SK-N-SH treated with all-trans-retinoic acid at 6 μM for 48 hours (cell line): ENCODE data around the gene SLC22A17.

Experiments
- ATAC-seq: fragments of 200-7000 bp; cut with Tn5 transposase; 3 replicates; pipeline ENCODE4 v1.9.1; 2020; ENCODE audit warnings: mild to moderate bottlenecking, moderate library complexity
- ARNTL ChIP-seq: fragments of 450-650 bp; formaldehyde crosslinking; IDR thresholded peaks from 2 replicates; pipeline ENCODE4 v1.5.0; 2020; ENCODE audit warnings: low read depth, mild to moderate bottlenecking, moderate library complexity, borderline replicate concordance
- BACH2 ChIP-seq: fragments of 250-450 bp; sonication (Bioruptor Pico); IDR thresholded peaks from 2 replicates; pipeline ENCODE4 v1.9.0; 2021; ENCODE audit warnings: mild to moderate bottlenecking, borderline replicate concordance
- CREB5 ChIP-seq: fragments of 250-450 bp; sonication (Bioruptor Pico); IDR thresholded peaks from 2 replicates; pipeline ENCODE4 v1.5.1; 2020; ENCODE audit warnings: low read depth, mild to moderate bottlenecking, moderate library complexity
- ESRRG ChIP-seq: fragments of 250-450 bp; sonication (Bioruptor Pico); IDR thresholded peaks from 2 replicates; pipeline ENCODE4 v1.6.1; 2021; ENCODE audit warnings: mild to moderate bottlenecking
- GLIS3 ChIP-seq: fragments of 250-450 bp; sonication (Bioruptor Pico); IDR thresholded peaks from 2 replicates; pipeline ENCODE4 v1.5.0; 2020; ENCODE audit warnings: mild to moderate bottlenecking, moderate library complexity
- ISL1 ChIP-seq: fragments of 250-450 bp; sonication (Bioruptor Pico); IDR thresholded peaks from 2 replicates; pipeline ENCODE4 v2.1.2; 2022; ENCODE audit warnings: mild to moderate bottlenecking, moderate library complexity
- PPARA ChIP-seq: fragments of 250-450 bp; sonication (Bioruptor Pico); IDR thresholded peaks from 2 replicates; pipeline ENCODE4 v1.5.0; 2020; ENCODE audit warnings: mild to moderate bottlenecking, borderline replicate concordance
- RARB ChIP-seq: fragments of 250-450 bp; sonication (Bioruptor Pico); IDR thresholded peaks from 2 replicates; pipeline ENCODE4 v1.8.0; 2021; ENCODE audit warnings: mild to moderate bottlenecking, moderate library complexity
- SNAI2 ChIP-seq: fragments of 250-450 bp; sonication (Bioruptor Pico); IDR thresholded peaks from 2 replicates; pipeline ENCODE4 v1.5.0; 2020; ENCODE audit warnings: mild to moderate bottlenecking, moderate library complexity
- TCF4 ChIP-seq: fragments of 250-450 bp; sonication (Bioruptor Pico); IDR thresholded peaks from 2 replicates; pipeline ENCODE4 v1.8.0; 2021; ENCODE audit warnings: mild to moderate bottlenecking, moderate library complexity, borderline replicate concordance
- TOX ChIP-seq: fragments of 250-450 bp; sonication (Bioruptor Pico); IDR thresholded peaks from 2 replicates; pipeline ENCODE4 v1.8.0; 2021; ENCODE audit warnings: mild to moderate bottlenecking, moderate library complexity, borderline replicate concordance
- TSHZ2 ChIP-seq: fragments of 250-450 bp; sonication (Bioruptor Pico); IDR thresholded peaks from 2 replicates; pipeline ENCODE4 v1.5.0; 2020; ENCODE audit warnings: mild to moderate bottlenecking, moderate library complexity
- ZC3H10 ChIP-seq: fragments of 250-450 bp; sonication (Bioruptor Pico); IDR thresholded peaks from 2 replicates; pipeline ENCODE4 v1.5.1; 2021; ENCODE audit warnings: mild to moderate bottlenecking, moderate library complexity
- ZFP3 ChIP-seq: fragments of 250-450 bp; sonication (Bioruptor Pico); IDR thresholded peaks from 2 replicates; pipeline ENCODE4 v1.5.0; 2020; ENCODE audit warnings: mild to moderate bottlenecking, moderate library complexity
- ZNF565 ChIP-seq: fragments of 450-650 bp; formaldehyde crosslinking; conservative IDR thresholded peaks from 2 replicates; pipeline ENCODE4 v1.5.0; 2020; ENCODE audit warnings: low read depth, mild to moderate bottlenecking, moderate library complexity
- ZNF70 ChIP-seq: fragments of 450-650 bp; formaldehyde crosslinking; IDR thresholded peaks from 2 replicates; pipeline ENCODE4 v1.5.0; 2020; ENCODE audit warnings: mild to moderate bottlenecking, moderate library complexity
- ZNF8 ChIP-seq: fragments of 450-650 bp; formaldehyde crosslinking; IDR thresholded peaks from 2 replicates; pipeline ENCODE4 v1.5.0; 2020; ENCODE audit warnings: mild to moderate bottlenecking, moderate library complexity
- TF ChIP-seq, protein P1 (sequence below): fragments of 250-450 bp; sonication (Bioruptor Pico); IDR thresholded peaks from 2 replicates; pipeline ENCODE4 v1.5.1; 2021; ENCODE audit warnings: mild to moderate bottlenecking, moderate library complexity
- TF ChIP-seq, protein P2 (sequence below): fragments of 250-450 bp; sonication (Bioruptor Pico); IDR thresholded peaks from 2 replicates; pipeline ENCODE4 v1.8.0; 2021; ENCODE audit warnings: low read depth, mild to moderate bottlenecking, moderate library complexity, borderline replicate concordance

SLC22A17 gene

DNA sequence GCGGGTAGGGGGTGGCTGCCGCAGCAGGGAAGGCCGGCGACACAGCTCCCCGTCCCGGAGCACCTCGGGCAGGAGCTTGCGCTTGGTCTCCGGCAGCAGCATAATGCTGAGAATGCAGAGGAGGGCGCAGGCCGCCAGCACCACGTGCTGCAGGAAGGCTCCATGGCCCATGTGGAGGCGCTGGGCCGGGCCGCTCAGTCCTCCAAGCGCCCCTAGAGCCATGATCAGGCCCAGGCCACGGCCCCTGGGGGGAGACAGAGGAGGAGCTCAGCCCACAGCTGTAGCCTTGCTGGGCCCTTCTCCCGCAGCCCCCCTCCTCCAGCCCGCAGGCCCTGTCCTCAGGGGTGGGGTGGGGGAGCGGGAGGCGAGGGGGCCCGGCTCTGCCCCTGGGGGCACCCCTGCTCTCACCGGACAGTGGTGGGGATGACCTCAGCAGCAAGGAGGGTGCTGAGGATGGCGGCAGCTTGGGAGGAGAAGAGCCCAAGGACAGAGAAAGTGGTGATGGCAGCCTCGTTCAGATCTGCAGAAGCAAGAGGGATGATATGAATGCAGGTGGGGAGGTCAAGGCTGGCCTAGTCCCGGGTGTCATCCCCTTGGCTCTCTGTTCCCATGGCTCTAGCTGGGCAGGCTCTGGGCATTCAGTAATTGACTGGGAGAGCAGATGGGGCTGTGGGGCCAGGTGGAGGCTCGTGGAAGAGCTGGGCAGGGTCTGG, 5.8 kb downstream of the SLC22A17 start:
- no peak for ATAC-seq
- TF ChIP-seq TCF4 (no peak), PPARA (CRISPR knock-in tag) (no peak), ZNF70 (CRISPR knock-in tag) (no peak), CREB5 (CRISPR knock-in tag) (no peak), ARNTL (CRISPR knock-in tag) (no peak), SNAI2 (CRISPR knock-in tag) (no peak), RARB (CRISPR knock-in tag) (no peak), ISL1 (CRISPR knock-in tag) (no peak), TOX (CRISPR knock-in tag) (no peak), GLIS3 (CRISPR knock-in tag) (no peak), ZNF565 (no peak)
- TF ChIP-seq, protein P1, sequence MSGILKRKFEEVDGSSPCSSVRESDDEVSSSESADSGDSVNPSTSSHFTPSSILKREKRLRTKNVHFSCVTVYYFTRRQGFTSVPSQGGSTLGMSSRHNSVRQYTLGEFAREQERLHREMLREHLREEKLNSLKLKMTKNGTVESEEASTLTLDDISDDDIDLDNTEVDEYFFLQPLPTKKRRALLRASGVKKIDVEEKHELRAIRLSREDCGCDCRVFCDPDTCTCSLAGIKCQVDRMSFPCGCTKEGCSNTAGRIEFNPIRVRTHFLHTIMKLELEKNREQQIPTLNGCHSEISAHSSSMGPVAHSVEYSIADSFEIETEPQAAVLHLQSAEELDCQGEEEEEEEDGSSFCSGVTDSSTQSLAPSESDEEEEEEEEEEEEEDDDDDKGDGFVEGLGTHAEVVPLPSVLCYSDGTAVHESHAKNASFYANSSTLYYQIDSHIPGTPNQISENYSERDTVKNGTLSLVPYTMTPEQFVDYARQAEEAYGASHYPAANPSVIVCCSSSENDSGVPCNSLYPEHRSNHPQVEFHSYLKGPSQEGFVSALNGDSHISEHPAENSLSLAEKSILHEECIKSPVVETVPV = no peak

DNA sequence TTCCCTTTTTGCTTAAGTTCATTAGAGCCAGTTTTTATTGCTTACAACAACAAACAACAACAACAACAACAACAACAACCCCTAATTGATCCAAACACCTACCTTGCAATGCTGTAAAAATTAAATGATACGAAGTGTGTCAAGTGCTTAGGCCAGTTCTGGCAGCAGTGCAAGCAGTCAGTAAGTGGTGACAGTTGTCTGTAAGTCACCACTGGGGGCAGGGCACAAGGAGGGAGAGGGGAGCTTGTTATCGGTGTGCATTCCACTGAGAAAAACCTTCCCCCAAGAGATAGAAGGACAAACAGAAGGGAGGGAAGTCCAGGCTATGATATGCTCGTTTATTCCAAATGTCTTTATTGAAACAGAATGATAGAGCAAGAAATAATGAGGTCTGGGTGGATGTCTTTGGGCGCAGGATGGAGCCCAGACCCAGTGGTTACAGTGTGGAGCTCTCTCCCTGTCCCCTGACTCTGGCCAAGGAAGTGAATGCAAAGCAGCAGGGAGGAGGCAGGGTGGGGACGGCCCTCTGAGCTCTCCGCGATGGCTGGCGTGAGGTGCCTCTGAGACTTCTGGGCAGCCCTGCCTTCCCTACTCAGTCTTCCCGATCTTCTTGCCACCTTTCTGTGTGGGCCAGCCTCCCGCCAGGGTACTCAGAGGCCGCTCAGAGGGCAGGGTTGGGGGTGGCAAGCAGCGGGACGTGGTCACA, 6.5 kb downstream of the SLC22A17 start:
- TF ChIP-seq CREB5 (CRISPR knock-in tag) = no peak
- TF ChIP-seq GLIS3 (CRISPR knock-in tag) = no peak
- TF ChIP-seq ZNF70 (CRISPR knock-in tag) = no peak
- no peak for TF ChIP-seq TSHZ2 (CRISPR knock-in tag)
- no peak for TF ChIP-seq ZNF565
- ATAC-seq = no peak

DNA sequence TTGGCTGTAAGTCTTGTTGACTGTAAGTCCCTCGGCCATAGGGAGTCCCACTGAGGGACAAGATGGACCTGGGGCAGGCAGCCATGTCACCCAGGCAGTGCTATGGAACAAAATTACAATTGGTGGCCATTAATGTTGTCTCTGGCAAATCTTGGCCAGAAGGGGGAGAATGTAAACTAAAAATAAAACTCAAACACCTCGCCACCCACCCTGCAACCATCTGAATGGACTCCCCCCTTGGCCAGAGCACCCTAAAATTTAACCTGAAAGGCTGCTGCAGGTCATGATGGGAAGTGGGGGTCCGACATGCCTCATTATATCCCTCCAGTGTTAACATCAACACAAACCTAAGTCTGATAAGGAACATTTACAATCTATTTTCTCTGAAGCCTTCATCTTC, 8.2 kb downstream of the SLC22A17 start:
- ATAC-seq = no peak
- TF ChIP-seq GLIS3 (CRISPR knock-in tag) (no peak), ZC3H10 (CRISPR knock-in tag) (no peak)
- TF ChIP-seq, all 23 proteins: peak for 0

- ATAC-seq = no peak
- TF ChIP-seq ZFP3 (CRISPR knock-in tag) (no peak), ZC3H10 (CRISPR knock-in tag) (no peak), RARB (CRISPR knock-in tag) (no peak), SNAI2 (CRISPR knock-in tag) (no peak), ESRRG (CRISPR knock-in tag) (no peak), PPARA (CRISPR knock-in tag) (no peak), ZNF8 (no peak), CREB5 (CRISPR knock-in tag) (no peak), TCF4 (no peak), BACH2 (CRISPR knock-in tag) (no peak), ARNTL (CRISPR knock-in tag) (no peak), TOX (CRISPR knock-in tag) (no peak)
- TF ChIP-seq, protein P1 = no peak
- TF ChIP-seq, protein P2, sequence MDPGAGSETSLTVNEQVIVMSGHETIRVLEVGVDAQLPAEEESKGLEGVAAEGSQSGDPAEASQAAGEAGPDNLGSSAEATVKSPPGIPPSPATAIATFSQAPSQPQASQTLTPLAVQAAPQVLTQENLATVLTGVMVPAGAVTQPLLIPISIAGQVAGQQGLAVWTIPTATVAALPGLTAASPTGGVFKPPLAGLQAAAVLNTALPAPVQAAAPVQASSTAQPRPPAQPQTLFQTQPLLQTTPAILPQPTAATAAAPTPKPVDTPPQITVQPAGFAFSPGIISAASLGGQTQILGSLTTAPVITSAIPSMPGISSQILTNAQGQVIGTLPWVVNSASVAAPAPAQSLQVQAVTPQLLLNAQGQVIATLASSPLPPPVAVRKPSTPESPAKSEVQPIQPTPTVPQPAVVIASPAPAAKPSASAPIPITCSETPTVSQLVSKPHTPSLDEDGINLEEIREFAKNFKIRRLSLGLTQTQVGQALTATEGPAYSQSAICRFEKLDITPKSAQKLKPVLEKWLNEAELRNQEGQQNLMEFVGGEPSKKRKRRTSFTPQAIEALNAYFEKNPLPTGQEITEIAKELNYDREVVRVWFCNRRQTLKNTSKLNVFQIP (CRISPR knock-in tag) = no peak
Observed at GRCh38 chr14:23339506-23340268, 13.0 kb downstream of the SLC22A17 start.
